A673 (cell line): Measurements from ENCODE around the gene GGPS1.

Experiments used
- EZH2 ChIP-seq: fragments of 200-600 bp; sonication (generic); IDR thresholded peaks from 2 replicates; pipeline ENCODE4 v1.6.1; 2017; ENCODE audit warnings: borderline replicate concordance, low read depth, mild to moderate bottlenecking, mixed read lengths, antibody characterized with exemption, low read length; ENCODE audit not compliant: poor library complexity, severe bottlenecking
- TF ChIP-seq, protein P1 (sequence below): fragments of 300-800, 200-600 bp; sonication (generic); conservative IDR thresholded peaks from 2 replicates; pipeline ENCODE4 v1.5.1; 2017; ENCODE audit warnings: low read depth, mild to moderate bottlenecking, antibody characterized with exemption, low read length, moderate library complexity, mixed read lengths

GRCh38 chr1:235278915-235279292 lies 49.5 kb upstream of the GGPS1 start:
- TF ChIP-seq EZH2: no peak
- TF ChIP-seq, protein P1, sequence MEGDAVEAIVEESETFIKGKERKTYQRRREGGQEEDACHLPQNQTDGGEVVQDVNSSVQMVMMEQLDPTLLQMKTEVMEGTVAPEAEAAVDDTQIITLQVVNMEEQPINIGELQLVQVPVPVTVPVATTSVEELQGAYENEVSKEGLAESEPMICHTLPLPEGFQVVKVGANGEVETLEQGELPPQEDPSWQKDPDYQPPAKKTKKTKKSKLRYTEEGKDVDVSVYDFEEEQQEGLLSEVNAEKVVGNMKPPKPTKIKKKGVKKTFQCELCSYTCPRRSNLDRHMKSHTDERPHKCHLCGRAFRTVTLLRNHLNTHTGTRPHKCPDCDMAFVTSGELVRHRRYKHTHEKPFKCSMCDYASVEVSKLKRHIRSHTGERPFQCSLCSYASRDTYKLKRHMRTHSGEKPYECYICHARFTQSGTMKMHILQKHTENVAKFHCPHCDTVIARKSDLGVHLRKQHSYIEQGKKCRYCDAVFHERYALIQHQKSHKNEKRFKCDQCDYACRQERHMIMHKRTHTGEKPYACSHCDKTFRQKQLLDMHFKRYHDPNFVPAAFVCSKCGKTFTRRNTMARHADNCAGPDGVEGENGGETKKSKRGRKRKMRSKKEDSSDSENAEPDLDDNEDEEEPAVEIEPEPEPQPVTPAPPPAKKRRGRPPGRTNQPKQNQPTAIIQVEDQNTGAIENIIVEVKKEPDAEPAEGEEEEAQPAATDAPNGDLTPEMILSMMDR: no peak
